ENCODE results near the gene KCNIP1. TPM values are rescaled to one million over a fixed set of nuclear protein-coding genes. Genes with fewer than 3 reads are reported as not detected.

KCNIP1 gene
- total RNA-seq = 1.3 to 2.3 TPM (median 1.5 TPM) in 3 replicates

- peaks cover 58% of the 10 kb centered on the region for H3K27me3 Mint-ChIP-seq (ENCODE audit: low read depth)
- peak; percentile 46 to 69 for DNase-seq (ENCODE audit: low spot score in 2 of 2, unreplicated experiment in 2 of 2)
- TF ChIP-seq CTCF (IDR thresholded peaks at IDR 0.05; ENCODE audit: unreplicated experiment) = no peak
- H3K4me1 Mint-ChIP-seq = peaks cover 20% of the 10 kb centered on the region
- H3K36me3 Mint-ChIP-seq = no peaks in the 10 kb centered on the region
- no peak within 1 kb of the TSS for H3K27ac Mint-ChIP-seq
- H3K9me3 Mint-ChIP-seq = no peaks in the 10 kb centered on the region
- peak within 1 kb of the TSS; percentile 59 for H3K4me3 Mint-ChIP-seq
Observed at GRCh38 chr5:170503990-170504596, at the start of gene KCNIP1. Gene KCNIP1 (plus strand): TSS chr5:170504020.

- no peaks in the 10 kb centered on the region for H3K36me3 Mint-ChIP-seq
- no peak for TF ChIP-seq CTCF (IDR thresholded peaks at IDR 0.05; ENCODE audit: unreplicated experiment)
- H3K9me3 Mint-ChIP-seq = peaks cover 30% of the 10 kb centered on the region
- DNase-seq (ENCODE audit: low spot score in 2 of 2, unreplicated experiment in 2 of 2) = no peak
- peaks cover 21% of the 10 kb centered on the region for H3K27me3 Mint-ChIP-seq (ENCODE audit: low read depth)
- no peaks in the 10 kb centered on the region for H3K4me1 Mint-ChIP-seq
- H3K27ac Mint-ChIP-seq = no peak overlapping the region
- no peak overlapping the region for H3K4me3 Mint-ChIP-seq
Observed at GRCh38 chr5:170463426-170463825, 40.4 kb upstream of the KCNIP1 start.

GRCh38 chr5:170464280-170465127, 39.3 kb upstream of the KCNIP1 start:
- no peak for TF ChIP-seq CTCF (IDR thresholded peaks at IDR 0.05; ENCODE audit: unreplicated experiment)
- H3K27ac Mint-ChIP-seq = no peak overlapping the region
- no peaks in the 10 kb centered on the region for H3K36me3 Mint-ChIP-seq
- no peak overlapping the region for H3K4me3 Mint-ChIP-seq
- H3K27me3 Mint-ChIP-seq (ENCODE audit: low read depth) = peaks cover 23% of the 10 kb centered on the region
- H3K9me3 Mint-ChIP-seq = peaks cover 22% of the 10 kb centered on the region
- no peaks in the 10 kb centered on the region for H3K4me1 Mint-ChIP-seq
- no peak for DNase-seq (ENCODE audit: low spot score in 2 of 2, unreplicated experiment in 2 of 2)

- no peak for DNase-seq (ENCODE audit: low spot score in 2 of 2, unreplicated experiment in 2 of 2)
- H3K27me3 Mint-ChIP-seq (ENCODE audit: low read depth) = peaks cover 38% of the 10 kb centered on the region
- H3K4me1 Mint-ChIP-seq = peaks cover 1% of the 10 kb centered on the region
- no peak for TF ChIP-seq CTCF (IDR thresholded peaks at IDR 0.05; ENCODE audit: unreplicated experiment)
- no peak overlapping the region for H3K4me3 Mint-ChIP-seq
- no peak overlapping the region for H3K27ac Mint-ChIP-seq
- peaks cover 4% of the 10 kb centered on the region for H3K9me3 Mint-ChIP-seq
- H3K36me3 Mint-ChIP-seq = no peaks in the 10 kb centered on the region
Observed at GRCh38 chr5:170466553-170466952, 37.3 kb upstream of the KCNIP1 start.

- no peak for TF ChIP-seq CTCF (IDR thresholded peaks at IDR 0.05; ENCODE audit: unreplicated experiment)
- H3K27me3 Mint-ChIP-seq (ENCODE audit: low read depth) = peaks cover 34% of the 10 kb centered on the region
- no peak overlapping the region for H3K4me3 Mint-ChIP-seq
- no peaks in the 10 kb centered on the region for H3K36me3 Mint-ChIP-seq
- no peak overlapping the region for H3K27ac Mint-ChIP-seq
- H3K4me1 Mint-ChIP-seq = peaks cover 2% of the 10 kb centered on the region
- no peaks in the 10 kb centered on the region for H3K9me3 Mint-ChIP-seq
- no peak for DNase-seq (ENCODE audit: low spot score in 2 of 2, unreplicated experiment in 2 of 2)
Observed at GRCh38 chr5:170466988-170467707, 36.7 kb upstream of the KCNIP1 start.

Data from mesothelial cell of epicardium (in vitro differentiated cells).